Parathyroid adenoma (tissue), 2 donors: ENCODE results near the gene MAML1.
A peak's percentile ranks its signal among the peaks of the same experiment; 100 is the strongest.
"Not testable (repeated sequence)": the region's sequence is repeated elsewhere in the genome, so short reads cannot be mapped to it uniquely, and the experiment has no call there.

Source experiments
- H2AFZ ChIP-seq: fragments of 300-600 bp; sonication (generic); one replicate; pipeline ENCODE4 v1.7.0; 2017; ENCODE audit warnings: antibody characterized with exemption, mild to moderate bottlenecking
- H3K27ac ChIP-seq: fragments of 300-600 bp; sonication (generic); one replicate; pipeline ENCODE4 v1.7.0; 2017
- H3K27me3 ChIP-seq: fragments of 300-600 bp; sonication (generic); one replicate; pipeline ENCODE4 v1.7.0; 2017; ENCODE audit warnings: low read length; ENCODE audit not compliant: control insufficient read depth, insufficient read depth
- H3K36me3 ChIP-seq: fragments of 300-600 bp; sonication (generic); one replicate; pipeline ENCODE4 v1.7.0; 2017; ENCODE audit warnings: low read length; ENCODE audit not compliant: control insufficient read depth, insufficient read depth
- H3K4me1 ChIP-seq: fragments of 300-600 bp; sonication (generic); one replicate; pipeline ENCODE4 v1.7.0; 2017; ENCODE audit warnings: control low read depth
- H3K4me2 ChIP-seq: fragments of 300-600 bp; sonication (generic); one replicate; pipeline ENCODE4 v1.7.0; 2017; ENCODE audit warnings: low read length
- H3K4me3 ChIP-seq: fragments of 300-600 bp; sonication (generic); one replicate; pipeline ENCODE4 v1.7.0; 2017; ENCODE audit warnings: low read depth, low read length
- H3K79me2 ChIP-seq: fragments of 300-600 bp; sonication (generic); one replicate; pipeline ENCODE4 v1.7.0; 2017; ENCODE audit warnings: control low read depth
- H3K9ac ChIP-seq: fragments of 300-600 bp; sonication (generic); one replicate; pipeline ENCODE4 v1.7.0; 2017; ENCODE audit warnings: mild to moderate bottlenecking
- H3K9me3 ChIP-seq: fragments of 300-600 bp; sonication (generic); one replicate; pipeline ENCODE4 v1.7.0; 2017; ENCODE audit warnings: low read length; ENCODE audit not compliant: control insufficient read depth
- TF ChIP-seq, protein P1 (sequence below): fragments of 300-600 bp; sonication (generic); IDR thresholded peaks from one replicate; pipeline ENCODE4 v1.7.0; 2017; ENCODE audit warnings: antibody characterized with exemption, mild to moderate bottlenecking
- donor health status: primary hyperparathyroidism.

The MAML1 gene

DNA sequence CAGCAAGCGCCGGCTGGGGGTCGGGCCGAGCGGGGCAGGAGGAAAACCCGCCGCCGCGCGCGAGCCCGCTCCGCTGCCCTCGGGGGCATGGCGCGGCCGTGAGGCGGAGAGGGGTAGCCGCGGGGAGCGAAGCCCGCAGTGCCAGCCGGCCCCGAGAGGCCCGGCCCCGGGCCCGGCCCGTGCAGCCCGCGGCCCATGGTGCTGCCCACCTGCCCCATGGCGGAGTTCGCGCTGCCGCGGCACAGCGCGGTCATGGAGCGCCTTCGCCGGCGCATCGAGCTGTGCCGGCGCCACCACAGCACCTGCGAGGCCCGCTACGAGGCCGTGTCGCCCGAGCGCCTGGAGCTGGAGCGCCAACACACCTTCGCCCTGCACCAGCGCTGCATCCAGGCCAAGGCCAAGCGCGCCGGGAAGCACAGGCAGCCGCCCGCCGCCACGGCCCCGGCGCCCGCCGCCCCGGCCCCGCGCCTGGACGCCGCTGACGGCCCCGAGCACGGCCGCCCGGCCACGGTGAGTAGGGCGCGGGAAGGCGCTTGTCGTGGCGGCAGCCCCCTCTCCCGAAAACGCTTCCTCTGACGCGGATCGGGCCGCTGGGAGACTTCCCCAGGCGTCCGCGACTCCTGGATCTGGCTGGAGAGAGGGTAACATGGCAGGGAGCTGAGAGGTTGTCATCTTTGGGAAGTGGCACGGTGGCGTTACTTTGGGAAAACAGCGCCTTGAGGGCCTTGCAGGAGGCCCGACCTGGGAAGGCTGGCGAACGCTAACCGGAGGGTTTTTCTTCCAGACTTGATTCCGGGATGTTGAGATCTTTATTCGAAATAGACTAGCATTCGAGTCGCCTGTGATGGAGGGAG lies 523 bp downstream of the MAML1 start:
- no peaks in the 10 kb centered on the region for H3K27me3 ChIP-seq
- H3K9me3 ChIP-seq = no peaks in the 10 kb centered on the region
- H2AFZ ChIP-seq = peak overlapping the region; percentile 77
- H3K36me3 ChIP-seq = no peaks in the 10 kb centered on the region
- H3K79me2 ChIP-seq = peaks cover 29% of the 10 kb centered on the region
- H3K27ac ChIP-seq = peak overlapping the region; percentile 87
- H3K4me1 ChIP-seq = peaks cover 13% of the 10 kb centered on the region
- TF ChIP-seq, protein P1, sequence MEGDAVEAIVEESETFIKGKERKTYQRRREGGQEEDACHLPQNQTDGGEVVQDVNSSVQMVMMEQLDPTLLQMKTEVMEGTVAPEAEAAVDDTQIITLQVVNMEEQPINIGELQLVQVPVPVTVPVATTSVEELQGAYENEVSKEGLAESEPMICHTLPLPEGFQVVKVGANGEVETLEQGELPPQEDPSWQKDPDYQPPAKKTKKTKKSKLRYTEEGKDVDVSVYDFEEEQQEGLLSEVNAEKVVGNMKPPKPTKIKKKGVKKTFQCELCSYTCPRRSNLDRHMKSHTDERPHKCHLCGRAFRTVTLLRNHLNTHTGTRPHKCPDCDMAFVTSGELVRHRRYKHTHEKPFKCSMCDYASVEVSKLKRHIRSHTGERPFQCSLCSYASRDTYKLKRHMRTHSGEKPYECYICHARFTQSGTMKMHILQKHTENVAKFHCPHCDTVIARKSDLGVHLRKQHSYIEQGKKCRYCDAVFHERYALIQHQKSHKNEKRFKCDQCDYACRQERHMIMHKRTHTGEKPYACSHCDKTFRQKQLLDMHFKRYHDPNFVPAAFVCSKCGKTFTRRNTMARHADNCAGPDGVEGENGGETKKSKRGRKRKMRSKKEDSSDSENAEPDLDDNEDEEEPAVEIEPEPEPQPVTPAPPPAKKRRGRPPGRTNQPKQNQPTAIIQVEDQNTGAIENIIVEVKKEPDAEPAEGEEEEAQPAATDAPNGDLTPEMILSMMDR = no peak
- no peak overlapping the region for H3K9ac ChIP-seq
- peak overlapping the region; percentile 67 for H3K4me2 ChIP-seq
- peak overlapping the region; percentile 55 for H3K4me3 ChIP-seq

- Histone ChIP-seq H3K4me2 (peak overlapping the region; percentile 67), H3K27me3 (no peaks in the 10 kb centered on the region), H3K79me2 (peaks cover 34% of the 10 kb centered on the region), H3K9ac (no peak overlapping the region), H3K27ac (peak overlapping the region; percentile 87), H3K9me3 (no peaks in the 10 kb centered on the region), H2AFZ (peak overlapping the region; percentile 49), H3K4me3 (peak overlapping the region; percentile 55), H3K4me1 (peaks cover 13% of the 10 kb centered on the region), H3K36me3 (no peaks in the 10 kb centered on the region)
- TF ChIP-seq, protein P1 = no peak
Observed at GRCh38 chr5:179733772-179734126, 1.1 kb downstream of the MAML1 start.

- no peaks in the 10 kb centered on the region for H3K36me3 ChIP-seq
- H3K9ac ChIP-seq = no peak overlapping the region
- peak overlapping the region; percentile 87 for H3K27ac ChIP-seq
- no peak overlapping the region for H2AFZ ChIP-seq
- peak overlapping the region; percentile 55 for H3K4me3 ChIP-seq
- TF ChIP-seq, protein P1 = no peak
- H3K4me1 ChIP-seq = peaks cover 13% of the 10 kb centered on the region
- H3K9me3 ChIP-seq = no peaks in the 10 kb centered on the region
- H3K27me3 ChIP-seq = no peaks in the 10 kb centered on the region
- H3K79me2 ChIP-seq = peaks cover 40% of the 10 kb centered on the region
- peak overlapping the region; percentile 67 for H3K4me2 ChIP-seq
Observed at GRCh38 chr5:179734536-179735164, 2.0 kb downstream of the MAML1 start.

DNA sequence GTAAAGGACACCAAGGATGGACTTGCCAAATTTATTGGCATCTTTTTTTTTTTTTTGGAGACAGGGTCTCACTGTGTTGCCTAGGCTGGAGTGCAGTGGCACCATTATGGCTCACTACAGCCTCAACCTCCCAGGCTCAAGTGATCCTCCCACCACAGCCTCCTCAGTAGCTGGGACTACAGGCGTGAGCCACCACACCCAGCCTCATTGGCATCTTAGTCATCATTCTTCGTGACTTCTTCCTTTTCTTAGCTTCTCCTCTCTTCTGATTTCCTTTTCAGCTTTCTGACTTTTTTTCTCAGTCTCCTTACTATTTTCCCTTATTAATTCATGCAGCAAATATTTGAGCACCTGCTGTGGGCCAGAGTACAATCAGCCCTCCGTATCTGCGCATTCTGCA lies 6.1 kb downstream of the MAML1 start:
- H3K4me3 ChIP-seq = no peak overlapping the region

DNA sequence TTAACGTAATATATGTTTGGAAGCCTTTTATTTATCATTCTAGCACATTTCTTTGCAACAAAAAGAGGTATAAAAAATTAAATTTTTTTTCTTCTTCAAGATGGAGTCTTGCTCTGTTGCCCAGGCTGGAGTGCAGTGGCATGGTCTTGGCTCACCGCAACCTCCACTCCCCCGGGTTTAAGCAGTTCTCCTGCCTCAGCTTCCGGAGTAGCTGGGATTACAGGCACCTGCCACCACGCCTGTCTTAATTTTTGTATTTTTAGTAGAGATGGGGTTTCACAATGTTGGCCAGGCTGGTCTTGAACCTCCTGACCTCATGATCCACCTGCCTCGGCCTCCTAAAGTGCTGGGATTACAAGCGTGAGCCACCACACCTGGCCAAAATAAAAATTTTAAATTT lies 11.5 kb downstream of the MAML1 start:
- H3K27me3 ChIP-seq, H3K4me1 ChIP-seq, H3K36me3 ChIP-seq, H3K9ac ChIP-seq, H3K4me2 ChIP-seq, H3K9me3 ChIP-seq, H3K27ac ChIP-seq, H3K4me3 ChIP-seq, H2AFZ ChIP-seq: not testable (repeated sequence)
- peaks cover 78% of the 10 kb centered on the region for H3K79me2 ChIP-seq

More for the DNA sequence above, 6.1 kb downstream of the MAML1 start:
- H3K27ac ChIP-seq = no peak overlapping the region
- H3K27me3 ChIP-seq = no peaks in the 10 kb centered on the region
- no peak overlapping the region for H3K4me2 ChIP-seq
- no peaks in the 10 kb centered on the region for H3K36me3 ChIP-seq
- H3K79me2 ChIP-seq = peaks cover 71% of the 10 kb centered on the region
- H2AFZ ChIP-seq = no peak overlapping the region
- TF ChIP-seq, protein P1 = no peak
- no peaks in the 10 kb centered on the region for H3K9me3 ChIP-seq
- H3K4me1 ChIP-seq = peaks cover 13% of the 10 kb centered on the region
- no peak overlapping the region for H3K9ac ChIP-seq
